Tibial nerve (tissue), 4 donors: Measurements from ENCODE around the gene IGLON5.

Experiments
- EP300 ChIP-seq, 2 donors: sonication (generic); formaldehyde crosslinking; IDR thresholded peaks; one replicate each; pipeline ENCODE4 v1.6.1; 2017; ENCODE audit warnings: antibody characterized with exemption in 2 of 2, mild to moderate bottlenecking in 1 of 2
- TF ChIP-seq, protein P1 (sequence below), 5 experiments: fragments of 200-600 bp in 3 of 5; fragments of 450-650 bp in 2 of 5; sonication (generic) in 3 of 5; IDR thresholded peaks; one replicate each; pipeline ENCODE4 v1.5.1; 2016 to 2019; ENCODE audit warnings: antibody characterized with exemption in 5 of 5, mild to moderate bottlenecking in 3 of 5, moderate library complexity in 2 of 5

- TF ChIP-seq EP300 (IDR thresholded peaks at IDR 0.05), result no peak
- TF ChIP-seq, protein P1, sequence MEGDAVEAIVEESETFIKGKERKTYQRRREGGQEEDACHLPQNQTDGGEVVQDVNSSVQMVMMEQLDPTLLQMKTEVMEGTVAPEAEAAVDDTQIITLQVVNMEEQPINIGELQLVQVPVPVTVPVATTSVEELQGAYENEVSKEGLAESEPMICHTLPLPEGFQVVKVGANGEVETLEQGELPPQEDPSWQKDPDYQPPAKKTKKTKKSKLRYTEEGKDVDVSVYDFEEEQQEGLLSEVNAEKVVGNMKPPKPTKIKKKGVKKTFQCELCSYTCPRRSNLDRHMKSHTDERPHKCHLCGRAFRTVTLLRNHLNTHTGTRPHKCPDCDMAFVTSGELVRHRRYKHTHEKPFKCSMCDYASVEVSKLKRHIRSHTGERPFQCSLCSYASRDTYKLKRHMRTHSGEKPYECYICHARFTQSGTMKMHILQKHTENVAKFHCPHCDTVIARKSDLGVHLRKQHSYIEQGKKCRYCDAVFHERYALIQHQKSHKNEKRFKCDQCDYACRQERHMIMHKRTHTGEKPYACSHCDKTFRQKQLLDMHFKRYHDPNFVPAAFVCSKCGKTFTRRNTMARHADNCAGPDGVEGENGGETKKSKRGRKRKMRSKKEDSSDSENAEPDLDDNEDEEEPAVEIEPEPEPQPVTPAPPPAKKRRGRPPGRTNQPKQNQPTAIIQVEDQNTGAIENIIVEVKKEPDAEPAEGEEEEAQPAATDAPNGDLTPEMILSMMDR (IDR thresholded peaks at IDR 0.05), result no peak
Observed at GRCh38 chr19:51351266-51351990, 40.0 kb downstream of the IGLON5 start.
